NCI-H2029 (cell line): ENCODE data around the gene PDGFA.

Source experiments
- DNase-seq: peaks from one replicate; lab custom pipeline; 2025; lab: John Stamatoyannopoulos, UW

PDGFA gene

GRCh38 chr7:472640-472957, 47.0 kb downstream of the PDGFA start:
- no peak for DNase-seq

DNA sequence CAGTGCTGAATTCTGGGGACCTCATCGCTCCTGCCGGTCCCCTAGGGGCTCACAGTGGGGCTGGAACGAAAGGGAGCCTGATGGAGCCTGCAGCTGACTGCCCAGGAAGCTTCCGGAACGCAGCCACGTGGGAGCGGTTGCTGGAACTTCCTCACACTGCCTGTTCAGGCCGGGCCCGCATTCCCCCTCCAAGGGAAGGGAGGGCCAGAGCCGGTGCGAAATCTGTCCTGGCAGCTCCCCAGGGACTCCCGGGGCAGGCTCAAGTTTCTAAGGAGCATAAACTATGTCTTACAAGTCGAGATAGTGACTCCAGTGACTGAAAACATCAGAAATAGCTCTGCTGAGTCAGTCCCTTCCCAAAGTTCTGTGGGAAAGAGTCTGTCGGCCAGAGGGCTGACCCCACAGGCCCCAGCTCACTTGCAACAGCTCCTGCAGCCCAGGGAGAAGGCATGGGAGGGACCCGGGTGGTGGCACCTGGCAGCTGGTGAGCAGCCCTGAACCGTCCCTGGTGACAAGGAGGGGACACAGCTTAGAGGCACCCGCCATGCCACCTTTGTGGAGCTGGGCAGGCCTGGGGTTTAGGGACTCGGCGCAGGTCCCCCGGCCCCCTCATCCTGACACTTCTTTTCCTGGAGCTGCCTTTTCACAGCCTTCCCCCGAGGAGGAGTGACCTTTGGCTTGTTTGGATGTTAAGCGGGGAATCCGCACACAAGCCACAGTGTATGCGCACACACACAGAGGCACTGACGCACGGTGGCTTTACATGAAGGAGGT, 47.6 kb downstream of the PDGFA start:
- no peak for DNase-seq

GRCh38 chr7:471191-471865, 48.3 kb downstream of the PDGFA start:
- no peak for DNase-seq

DNA sequence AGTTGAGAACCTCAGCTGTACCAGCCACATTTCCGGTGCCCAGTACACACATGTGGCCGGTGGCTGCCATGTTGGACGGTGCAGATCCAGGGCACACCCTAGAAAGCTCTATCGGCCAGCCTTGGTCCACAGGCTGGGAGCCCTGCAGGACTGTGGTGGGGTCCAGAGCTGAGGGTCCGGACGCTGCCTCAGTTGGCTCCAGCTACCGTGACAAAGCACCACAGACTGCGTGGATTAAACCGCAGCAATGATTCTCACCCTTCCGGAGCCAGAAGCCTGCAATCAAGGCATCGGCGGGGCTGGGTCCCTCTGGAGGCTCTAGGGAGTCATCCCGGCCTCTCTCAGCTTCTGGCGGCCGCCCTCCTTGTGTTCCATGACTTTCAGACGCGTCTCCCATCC, 50.1 kb downstream of the PDGFA start:
- no peak for DNase-seq

DNA sequence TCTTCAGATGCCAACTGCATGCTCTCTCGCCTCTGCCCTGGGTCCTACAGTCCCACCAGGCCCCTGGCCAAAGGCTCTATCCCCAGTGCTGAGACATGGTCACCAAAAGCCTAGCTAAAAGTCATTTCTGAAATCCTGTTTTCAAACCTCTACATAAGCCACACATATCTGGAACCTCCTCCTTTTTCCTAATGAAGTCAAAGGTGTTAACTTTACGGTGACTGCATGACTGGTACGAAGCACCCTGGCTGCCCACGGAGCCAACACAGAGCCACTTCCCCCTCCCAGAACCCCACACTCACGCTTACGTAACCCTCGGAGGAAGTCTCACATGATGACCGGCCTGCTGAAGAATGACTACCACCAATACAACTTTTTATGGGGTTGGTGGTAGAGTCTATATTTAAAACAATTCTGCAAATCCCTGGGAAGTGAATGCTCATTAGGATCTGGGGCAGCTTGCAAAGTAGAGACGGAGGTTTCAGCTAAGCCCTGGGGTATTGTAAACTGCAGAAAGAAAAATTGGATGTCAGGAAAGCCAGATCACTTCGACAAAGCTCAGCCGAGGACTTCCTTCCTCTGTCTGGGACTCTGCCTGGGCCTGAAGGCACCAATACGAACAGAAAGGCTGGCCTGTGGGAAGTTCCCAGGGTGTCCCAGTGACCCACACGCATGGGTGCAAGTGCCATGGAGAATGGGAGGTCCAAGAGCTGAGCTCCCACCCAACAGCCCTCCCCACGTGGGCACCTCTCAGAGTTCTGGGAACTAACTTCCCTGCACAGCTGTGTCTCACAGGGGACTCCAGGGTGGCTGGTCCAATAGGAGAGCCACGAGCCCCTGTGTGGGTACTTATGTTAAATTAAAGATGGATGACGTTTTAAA, 50.7 kb downstream of the PDGFA start:
- no peak for DNase-seq

DNA sequence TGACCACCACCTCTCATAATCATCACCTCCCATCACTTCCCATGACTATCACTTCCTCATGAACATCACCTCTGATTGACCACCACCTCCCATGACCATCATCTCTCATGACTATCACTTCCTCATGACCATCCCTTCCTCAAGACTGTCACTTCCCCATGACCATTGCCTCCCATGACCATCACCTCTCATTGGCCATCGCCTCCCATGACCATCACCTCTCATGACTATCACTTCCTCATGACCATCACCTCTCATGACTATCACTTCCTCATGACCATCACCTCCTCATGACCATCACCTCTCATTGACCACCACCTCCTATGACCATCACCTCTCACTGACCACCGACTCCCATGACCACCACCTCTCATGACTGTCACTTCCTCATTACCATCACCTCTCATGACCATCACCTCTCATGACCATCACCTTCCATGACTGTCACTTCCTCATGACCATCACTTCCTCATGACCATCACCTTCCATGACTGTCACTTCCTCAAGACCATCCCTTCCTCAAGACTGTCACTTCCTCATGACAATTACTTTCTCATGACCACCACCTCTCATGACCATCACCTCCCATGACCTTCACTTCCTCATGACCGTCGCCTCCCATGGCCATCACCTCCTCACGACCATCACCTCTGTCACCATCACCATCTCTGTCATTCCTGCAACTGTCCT, 51.6 kb downstream of the PDGFA start:
- no peak for DNase-seq

- no peak for DNase-seq
Observed at GRCh38 chr7:467393-467828, 52.2 kb downstream of the PDGFA start.

- no peak for DNase-seq
Observed at GRCh38 chr7:466465-467191, 53.0 kb downstream of the PDGFA start.

GRCh38 chr7:465710-466400, 53.8 kb downstream of the PDGFA start:
- no peak for DNase-seq

DNA sequence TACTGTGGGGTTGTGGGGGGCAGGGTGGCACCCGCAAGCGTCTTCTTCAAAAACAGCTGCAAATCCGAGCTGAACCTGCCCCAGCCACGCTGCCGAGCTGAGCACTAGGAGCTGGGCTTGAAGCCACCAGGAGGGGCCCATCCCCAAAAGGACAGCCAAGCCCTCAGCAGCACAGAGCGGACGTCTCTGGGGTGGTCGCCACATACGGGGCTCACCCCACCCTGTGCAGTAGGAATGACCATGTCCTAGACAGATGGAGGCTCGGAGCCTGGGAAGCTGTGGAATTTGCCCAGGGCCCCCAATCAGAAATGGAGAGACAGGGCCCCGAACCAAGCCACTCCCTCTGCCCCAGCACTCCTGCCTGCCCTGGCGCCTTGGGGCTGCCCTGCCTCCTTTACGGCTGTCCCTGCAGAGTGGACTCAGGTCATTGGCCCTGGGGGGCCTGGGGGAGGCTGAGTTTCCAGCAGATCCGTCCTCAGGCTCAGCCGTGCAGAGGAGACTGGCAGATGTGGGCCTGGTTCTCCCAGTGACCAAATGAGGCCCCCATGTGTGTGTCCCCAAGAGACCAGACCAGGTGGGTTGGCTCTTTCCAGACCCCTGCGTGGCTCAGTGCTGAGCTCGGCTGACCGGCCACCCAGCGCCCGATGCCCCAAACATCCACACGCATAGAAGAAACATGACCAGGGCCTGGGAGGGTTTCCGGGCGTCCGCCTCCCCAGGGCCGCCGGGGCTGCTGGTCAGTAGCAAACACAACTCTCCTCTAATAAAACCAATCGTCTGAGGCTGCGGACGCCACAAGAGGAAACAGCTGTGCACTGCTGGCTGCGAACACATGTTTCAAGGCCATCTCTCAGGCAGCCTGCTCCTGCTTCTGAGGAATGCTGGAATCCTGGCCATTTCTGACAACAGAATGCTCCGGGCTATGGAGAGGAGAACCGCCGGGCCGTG, 54.9 kb downstream of the PDGFA start:
- DNase-seq = no peak

DNA sequence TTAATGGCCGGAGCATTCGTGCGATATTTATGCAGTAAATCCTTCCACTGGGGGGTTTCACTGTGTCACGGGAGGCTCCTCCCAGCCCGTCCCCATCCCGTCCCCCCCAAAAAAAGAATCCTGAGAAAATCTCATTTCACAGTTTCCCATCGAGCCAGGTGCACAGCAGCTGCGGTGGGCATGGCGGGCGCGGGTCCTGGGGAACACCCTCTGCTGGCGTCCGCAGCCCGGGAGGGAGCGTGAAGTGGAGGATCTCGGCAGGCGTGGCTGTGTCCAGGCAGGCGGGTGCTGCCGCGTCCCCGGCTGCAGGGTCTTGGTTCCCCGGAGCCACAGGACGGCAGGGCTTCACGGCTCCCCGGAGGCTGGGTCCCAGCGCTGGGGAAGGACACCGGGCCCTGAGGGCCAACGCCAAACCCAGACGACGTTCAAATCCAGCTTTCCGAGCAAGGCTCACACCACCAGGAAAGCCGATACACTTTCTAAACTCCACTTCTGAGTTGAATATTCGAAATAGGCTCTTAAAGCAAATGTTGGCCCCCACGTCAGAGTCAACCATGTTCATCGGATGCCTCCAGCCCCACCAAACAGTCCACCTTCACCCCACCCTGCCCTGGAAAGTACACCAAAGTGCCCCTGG, 55.7 kb downstream of the PDGFA start:
- DNase-seq = no peak

- no peak for DNase-seq
Observed at GRCh38 chr7:463362-463781, 56.3 kb downstream of the PDGFA start.

DNA sequence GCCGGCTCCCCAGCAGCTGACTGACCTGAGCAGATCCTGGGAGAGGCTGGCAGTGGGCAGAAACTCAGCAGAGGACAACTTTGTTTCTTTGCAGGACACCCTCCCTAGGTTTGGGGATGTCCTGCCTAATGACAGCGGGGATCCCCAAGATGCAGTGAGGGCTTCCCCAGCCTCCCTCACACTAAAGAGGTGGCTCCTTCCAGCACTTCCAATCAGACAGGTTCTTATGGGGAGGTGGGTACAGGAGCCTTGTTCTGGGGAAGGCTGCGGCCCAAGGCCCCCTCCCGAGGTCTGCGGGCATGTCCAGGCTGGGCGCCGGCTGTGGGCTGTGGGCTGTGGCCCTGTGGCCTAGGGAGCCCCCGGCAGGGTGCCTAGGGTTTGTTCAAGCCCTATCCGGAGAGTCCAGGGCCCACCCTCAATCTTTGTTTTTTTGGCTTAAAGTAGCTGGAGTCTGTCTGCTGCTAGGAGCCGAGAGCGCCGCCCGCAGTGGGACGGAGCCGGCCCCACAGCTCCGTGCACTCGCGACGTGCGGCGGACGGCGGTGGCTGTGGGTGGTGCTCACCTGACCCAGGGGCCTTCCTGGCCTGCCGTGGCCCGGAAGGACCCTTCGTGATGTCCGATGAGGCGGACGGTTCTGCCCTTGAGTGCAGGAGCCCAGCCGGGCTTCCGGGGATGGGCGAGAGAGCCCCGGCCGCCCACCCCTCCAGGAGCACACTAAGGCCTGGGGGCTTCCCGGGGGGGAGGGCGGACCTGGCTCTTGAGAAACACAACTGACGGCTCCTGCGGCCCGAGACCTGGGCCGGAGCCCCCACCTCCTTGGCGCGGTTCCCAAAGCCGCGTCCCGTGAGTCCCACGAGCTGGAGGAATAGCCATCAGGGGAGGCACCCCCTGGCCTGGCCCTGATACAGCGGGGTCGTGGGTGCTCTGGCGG, 57.2 kb downstream of the PDGFA start:
- no peak for DNase-seq

DNA sequence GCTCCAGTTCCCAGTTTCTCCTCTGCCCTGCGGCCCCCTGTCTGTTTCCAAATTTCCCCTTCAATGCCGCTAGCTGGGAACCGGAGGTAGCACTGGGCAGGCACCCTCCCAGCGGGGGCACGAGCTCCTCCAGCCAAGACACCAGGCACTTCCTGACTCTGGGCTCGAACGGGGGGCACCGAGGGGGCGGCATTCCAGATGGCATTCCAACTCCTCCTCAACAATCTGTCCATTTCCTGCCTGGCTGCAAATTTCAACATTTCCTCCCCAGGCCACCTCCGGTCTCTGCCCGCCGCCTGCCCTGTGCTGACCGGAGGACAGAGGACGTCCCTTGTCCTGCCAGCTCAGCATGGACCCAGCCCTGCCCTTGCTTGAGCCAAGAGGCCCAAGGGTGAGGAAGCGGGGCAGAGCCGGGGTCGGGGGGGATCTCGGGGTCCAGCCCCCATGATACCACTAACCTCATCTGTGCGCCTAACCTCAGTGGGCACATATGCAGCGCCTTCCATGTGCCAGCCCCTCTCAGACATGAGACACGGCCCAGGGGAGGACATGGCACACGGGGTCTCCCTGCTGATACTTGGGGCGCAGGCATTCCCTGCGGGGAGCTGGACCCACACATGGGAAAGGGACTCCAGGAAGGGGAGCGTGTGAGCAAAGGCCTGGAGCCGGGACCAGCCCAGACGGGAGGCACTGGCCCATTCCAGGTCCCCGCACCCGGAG, 58.0 kb downstream of the PDGFA start:
- no peak for DNase-seq

- DNase-seq = no peak
Observed at GRCh38 chr7:461117-461452, 58.6 kb downstream of the PDGFA start.

DNA sequence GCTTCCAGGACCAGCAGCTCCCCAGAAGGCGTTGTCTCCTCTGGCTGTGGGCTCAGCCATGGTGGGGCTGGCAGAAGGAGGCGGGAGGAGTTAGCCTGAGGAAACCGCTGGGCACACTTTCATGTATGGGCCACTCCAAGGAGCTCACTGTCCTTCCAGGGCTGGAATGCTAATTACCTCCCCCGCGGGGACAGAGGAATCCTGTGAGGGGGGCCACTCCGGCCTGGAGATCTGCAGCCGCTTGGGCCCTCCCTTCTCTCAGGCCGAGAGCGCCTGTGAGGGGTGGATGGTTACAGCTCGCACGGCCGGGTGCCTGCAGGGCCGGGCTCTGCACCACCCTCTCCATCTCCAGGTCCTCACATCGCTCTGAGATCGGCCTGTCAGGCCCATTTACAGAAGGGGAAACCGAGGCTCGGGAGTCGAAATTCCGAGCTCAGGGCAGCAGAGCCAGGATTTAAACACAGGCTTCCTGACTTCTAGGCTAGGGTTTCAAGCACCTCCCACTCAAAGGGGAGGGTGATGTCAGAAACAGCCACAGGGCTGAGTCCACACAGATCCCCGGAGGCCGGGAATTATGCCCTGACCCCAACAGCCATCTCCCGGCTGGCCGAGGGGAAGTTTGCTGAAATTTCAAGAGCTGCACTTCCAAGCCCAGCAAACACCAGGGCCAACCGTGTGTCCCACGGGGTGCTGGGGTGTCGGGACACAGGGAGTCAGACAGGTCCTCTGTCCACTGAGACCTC, 59.1 kb downstream of the PDGFA start:
- no peak for DNase-seq
